GM21737 (cell line): Measurements from ENCODE around the gene USP47.

ENCODE experiments used
- ATAC-seq: cut with Tn5 transposase; IDR thresholded peaks from one replicate; pipeline ENCODE4 v1.9.1; 2021; ENCODE audit warnings: mild to moderate bottlenecking, moderate library complexity; ENCODE audit not compliant: unreplicated experiment

The USP47 gene

GRCh38 chr11:11841723-11842420, at the start of gene USP47:
USP47 (plus strand) TSS chr11:11841972; CDS start chr11:11842186, 214 bp downstream.
- peak; percentile 69 for ATAC-seq

GRCh38 chr11:11793073-11793472, 48.7 kb upstream of the USP47 start:
- no peak for ATAC-seq

GRCh38 chr11:11798586-11799438, 43.0 kb upstream of the USP47 start:
- ATAC-seq = no peak

- no peak for ATAC-seq
Observed at GRCh38 chr11:11805228-11805627, 36.5 kb upstream of the USP47 start.

- no peak for ATAC-seq
Observed at GRCh38 chr11:11806074-11806473, 35.7 kb upstream of the USP47 start.

- ATAC-seq = no peak
Observed at GRCh38 chr11:11806586-11806985, 35.2 kb upstream of the USP47 start.

- ATAC-seq = no peak
Observed at GRCh38 chr11:11807811-11808782, 33.7 kb upstream of the USP47 start.

GRCh38 chr11:11808992-11809615, 32.7 kb upstream of the USP47 start:
- ATAC-seq = no peak

GRCh38 chr11:11810764-11811726, 30.7 kb upstream of the USP47 start:
- no peak for ATAC-seq

- ATAC-seq = no peak
Observed at GRCh38 chr11:11813288-11813962, 28.3 kb upstream of the USP47 start.

GRCh38 chr11:11814614-11815452, 26.9 kb upstream of the USP47 start:
- ATAC-seq = no peak

- ATAC-seq = no peak
Observed at GRCh38 chr11:11816511-11817314, 25.1 kb upstream of the USP47 start.

- ATAC-seq = no peak
Observed at GRCh38 chr11:11817957-11818356, 23.8 kb upstream of the USP47 start.

GRCh38 chr11:11818529-11819121, 23.1 kb upstream of the USP47 start:
- ATAC-seq = no peak

GRCh38 chr11:11821899-11822298, 19.9 kb upstream of the USP47 start:
- ATAC-seq = no peak

GRCh38 chr11:11822946-11823345, 18.8 kb upstream of the USP47 start:
- no peak for ATAC-seq

- no peak for ATAC-seq
Observed at GRCh38 chr11:11826260-11826659, 15.5 kb upstream of the USP47 start.
